H1 (cell line): ENCODE data around the gene CASTOR1. TPM values are rescaled to one million over a fixed set of nuclear protein-coding genes. Genes with fewer than 3 reads are reported as not detected.

Experiments used
- CTCF ChIA-PET: fragments of 300-600 bp; sonication (Branson Sonifier 250); formaldehyde crosslinking; loops from one replicate; lab custom pipeline; 2021; ENCODE audit not compliant: partially characterized antibody; lab: Charles Lee
- POLR2A ChIA-PET: fragments of 300-600 bp; sonication (Branson Sonifier 250); formaldehyde crosslinking; loops from one replicate; lab custom pipeline; 2021; ENCODE audit warnings: inconsistent platforms; ENCODE audit not compliant: partially characterized antibody; lab: Charles Lee
- DNase-seq, 2 experiments: peaks; one replicate each; pipeline versions ENCODE4 v3.0.0 to v3.0.0-alpha.2; 2010 to 2022; ENCODE audit warnings: low spot score in 2 of 2, low read depth in 1 of 2, mixed read lengths in 1 of 2
- FAIRE-seq: peaks from 2 replicates; lab custom pipeline; 2011; peaks lifted over from hg19 to GRCh38; lab: Jason Lieb, UNC
- H2AFZ ChIP-seq: 2 replicates; pipeline ENCODE4 v1.8.1; 2012; ENCODE audit warnings: low read length, inconsistent platforms
- H2AK5ac ChIP-seq: 2 replicates; pipeline ENCODE4 v1.6.1; 2013; ENCODE audit warnings: low read depth, low read length
- H2BK120ac ChIP-seq: replicated peaks from 2 replicates; pipeline ENCODE3; 2013; ENCODE audit warnings: low read depth, low read length, inconsistent platforms
- H2BK12ac ChIP-seq: 2 replicates; pipeline ENCODE4 v1.6.1; 2013; ENCODE audit warnings: low read depth, low read length
- H2BK15ac ChIP-seq: 2 replicates; pipeline ENCODE4 v1.6.1; 2013; ENCODE audit warnings: low read length
- H2BK20ac ChIP-seq: 2 replicates; pipeline ENCODE4 v1.6.1; 2013; ENCODE audit warnings: low read length
- H2BK5ac ChIP-seq: 2 replicates; pipeline ENCODE4 v1.6.1; 2013; ENCODE audit warnings: low read depth, low read length
- H3K14ac ChIP-seq: 2 replicates; pipeline ENCODE4 v1.6.1; 2013; ENCODE audit warnings: inconsistent platforms; ENCODE audit not compliant: insufficient read length
- H3K18ac ChIP-seq: 2 replicates; pipeline ENCODE4 v1.6.1; 2013; ENCODE audit warnings: low read length; ENCODE audit errors: extremely low read depth
- H3K23ac ChIP-seq: 2 replicates; pipeline ENCODE4 v1.6.1; 2013; ENCODE audit warnings: inconsistent platforms; ENCODE audit not compliant: insufficient read length
- H3K23me2 ChIP-seq: 2 replicates; pipeline ENCODE4 v1.6.1; 2013; ENCODE audit warnings: low read depth, low read length
- H3K27ac ChIP-seq: 2 replicates; pipeline ENCODE4 v1.6.1; 2011; ENCODE audit warnings: low read depth, low read length, inconsistent platforms
- H3K27me3 ChIP-seq, 4 experiments: replicated peaks in 1 of 4; 1 replicate in 1 of 4; 2 replicates in 3 of 4; pipeline versions ENCODE4 v1.6.1 to v1.8.1; 2011 to 2013; ENCODE audit warnings: low read length in 3 of 4, mild to moderate bottlenecking in 3 of 4, inconsistent platforms in 2 of 4, mixed read lengths in 2 of 4, moderate library complexity in 1 of 4; ENCODE audit not compliant: control insufficient read depth in 3 of 4, insufficient read depth in 3 of 4; ENCODE audit errors: extremely low read depth in 1 of 4
- H3K36me3 ChIP-seq, 4 experiments: 2 replicates each; pipeline versions ENCODE4 v1.6.1 to v1.8.1; 2011 to 2013; ENCODE audit warnings: mild to moderate bottlenecking in 4 of 4, low read length in 3 of 4, moderate library complexity in 2 of 4, control low read depth in 1 of 4, inconsistent platforms in 1 of 4; ENCODE audit not compliant: insufficient read depth in 4 of 4, control insufficient read depth in 2 of 4
- H3K4ac ChIP-seq: replicated peaks from 2 replicates; pipeline ENCODE3; 2013; ENCODE audit warnings: low read length, low read depth, mixed read lengths, inconsistent platforms; ENCODE audit not compliant: insufficient read length
- H3K4me1 ChIP-seq, 4 experiments: replicated peaks in 1 of 4; 1 replicate in 1 of 4; 2 replicates in 3 of 4; pipeline versions ENCODE4 v1.6.1 to v1.8.1; 2011 to 2013; ENCODE audit warnings: low read length in 3 of 4, inconsistent platforms in 2 of 4, mixed read lengths in 1 of 4; ENCODE audit not compliant: insufficient read depth in 4 of 4, control insufficient read depth in 3 of 4
- H3K4me2 ChIP-seq, 2 experiments: 2 replicates each; pipeline versions ENCODE4 v1.6.1 to v1.8.1; 2011 to 2013; ENCODE audit warnings: low read depth in 2 of 2, low read length in 2 of 2, control low read depth in 1 of 2, inconsistent platforms in 1 of 2, mild to moderate bottlenecking in 1 of 2; ENCODE audit not compliant: insufficient read depth in 1 of 2
- H3K4me3 ChIP-seq, 4 experiments: fragments of 200-600, 300-600 bp in 1 of 4; sonication (generic), shearing (Covaris generic), sonication (Bioruptor Twin) in 1 of 4; 2 replicates each; pipeline versions ENCODE4 v1.5.1 to v1.8.1; 2011 to 2016; ENCODE audit warnings: low read length in 4 of 4, low read depth in 3 of 4, control low read depth in 2 of 4, inconsistent platforms in 2 of 4, mild to moderate bottlenecking in 2 of 4, mixed read lengths in 1 of 4, moderate library complexity in 1 of 4; ENCODE audit not compliant: insufficient read depth in 2 of 4; ENCODE audit errors: extremely low read depth in 1 of 4
- H3K56ac ChIP-seq: replicated peaks from 2 replicates; pipeline ENCODE3; 2013; ENCODE audit warnings: low read depth, mild to moderate bottlenecking, mixed read lengths, low read length, inconsistent platforms; ENCODE audit not compliant: insufficient read length
- H3K79me1 ChIP-seq: 2 replicates; pipeline ENCODE4 v1.6.1; 2013; ENCODE audit warnings: low read depth, low read length, control low read depth
- H3K79me2 ChIP-seq, 2 experiments: 2 replicates each; pipeline versions ENCODE4 v1.6.1 to v1.8.1; 2012 to 2013; ENCODE audit warnings: low read length in 2 of 2, mild to moderate bottlenecking in 2 of 2, inconsistent platforms in 1 of 2; ENCODE audit not compliant: insufficient read depth in 2 of 2, control insufficient read depth in 1 of 2
- H3K9ac ChIP-seq, 4 experiments: replicated peaks in 1 of 4; 1 replicate in 1 of 4; 2 replicates in 3 of 4; pipeline versions ENCODE4 v1.6.1 to v1.8.1; 2011 to 2013; ENCODE audit warnings: low read depth in 3 of 4, low read length in 3 of 4, control low read depth in 2 of 4, mild to moderate bottlenecking in 2 of 4, moderate library complexity in 2 of 4, inconsistent platforms in 1 of 4; ENCODE audit errors: extremely low read depth in 1 of 4
- H3K9me3 ChIP-seq, 2 experiments: 2 replicates each; pipeline versions ENCODE4 v1.6.1 to v1.8.1; 2012 to 2013; ENCODE audit warnings: mild to moderate bottlenecking in 2 of 2, moderate library complexity in 2 of 2, control low read depth in 1 of 2, inconsistent platforms in 1 of 2, low read depth in 1 of 2, low read length in 1 of 2, mixed read lengths in 1 of 2; ENCODE audit not compliant: insufficient read depth in 2 of 2
- H4K20me1 ChIP-seq, 2 experiments: replicated peaks in 1 of 2; 2 replicates each; pipeline versions ENCODE3 to v1.8.1; 2011 to 2013; ENCODE audit warnings: inconsistent platforms in 2 of 2, low read length in 2 of 2, mild to moderate bottlenecking in 1 of 2; ENCODE audit not compliant: insufficient read depth in 2 of 2, control insufficient read depth in 1 of 2
- H4K5ac ChIP-seq: 2 replicates; pipeline ENCODE4 v1.6.1; 2013; ENCODE audit warnings: low read length, low read depth, mixed read lengths, inconsistent platforms; ENCODE audit not compliant: insufficient read length
- H4K8ac ChIP-seq: 2 replicates; pipeline ENCODE4 v1.8.0; 2013; ENCODE audit warnings: mild to moderate bottlenecking, moderate library complexity, low read length, inconsistent platforms; ENCODE audit not compliant: insufficient read depth; ENCODE audit errors: extremely low read depth
- H4K91ac ChIP-seq: replicated peaks from 2 replicates; pipeline ENCODE3; 2013; ENCODE audit warnings: low read length, mixed read lengths, inconsistent platforms; ENCODE audit not compliant: insufficient read length
- BACH1 ChIP-seq: IDR thresholded peaks from 2 replicates; pipeline ENCODE4 v1.6.1; 2012; ENCODE audit warnings: low read length, improper control_type of control experiment
- BRCA1 ChIP-seq: IDR thresholded peaks from 2 replicates; pipeline ENCODE4 v1.6.1; 2012; ENCODE audit warnings: low read depth, low read length, improper control_type of control experiment
- EP300 ChIP-seq, 2 experiments: IDR thresholded peaks; 1 replicate in 1 of 2; 2 replicates in 1 of 2; pipeline ENCODE4 v1.6.1; 2011 to 2012; ENCODE audit warnings: low read depth in 2 of 2, low read length in 2 of 2, mild to moderate bottlenecking in 2 of 2, borderline replicate concordance in 1 of 2, inconsistent platforms in 1 of 2, moderate library complexity in 1 of 2
- GTF2F1 ChIP-seq: IDR thresholded peaks from 2 replicates; pipeline ENCODE4 v1.6.1; 2012; ENCODE audit warnings: low read depth, low read length, improper control_type of control experiment, borderline replicate concordance
- MAFK ChIP-seq: IDR thresholded peaks from 2 replicates; pipeline ENCODE4 v1.6.1; 2012; ENCODE audit warnings: low read depth, mild to moderate bottlenecking, improper control_type of control experiment, low read length
- RAD21 ChIP-seq, 2 experiments: IDR thresholded peaks in 1 of 2; conservative IDR thresholded peaks in 1 of 2; 2 replicates each; pipeline ENCODE4 v1.6.1; 2011; ENCODE audit warnings: low read depth in 2 of 2, low read length in 2 of 2, improper control_type of control experiment in 1 of 2, inconsistent platforms in 1 of 2, mild to moderate bottlenecking in 1 of 2, moderate library complexity in 1 of 2
- SIX5 ChIP-seq: IDR thresholded peaks from 2 replicates; pipeline ENCODE4 v1.6.1; 2011; ENCODE audit warnings: mild to moderate bottlenecking, low read depth, low read length
- SP1 ChIP-seq: IDR thresholded peaks from 2 replicates; pipeline ENCODE4 v1.6.1; 2011; ENCODE audit warnings: low read depth, low read length
- SP2 ChIP-seq: IDR thresholded peaks from 2 replicates; pipeline ENCODE4 v1.6.1; 2012; ENCODE audit warnings: mild to moderate bottlenecking, low read length, inconsistent platforms
- SRF ChIP-seq: IDR thresholded peaks from 2 replicates; pipeline ENCODE4 v1.6.1; 2011; ENCODE audit warnings: mild to moderate bottlenecking, low read depth, low read length, moderate library complexity
- TBP ChIP-seq: IDR thresholded peaks from 2 replicates; pipeline ENCODE4 v1.6.1; 2011; ENCODE audit warnings: low read depth, low read length, improper control_type of control experiment
- TCF12 ChIP-seq: IDR thresholded peaks from 2 replicates; pipeline ENCODE4 v1.6.1; 2011; ENCODE audit warnings: low read depth, mild to moderate bottlenecking, low read length
- TEAD4 ChIP-seq: IDR thresholded peaks from 2 replicates; pipeline ENCODE4 v1.6.1; 2012; ENCODE audit warnings: low read depth, low read length, inconsistent platforms, mixed read lengths
- YY1 ChIP-seq: IDR thresholded peaks from 2 replicates; pipeline ENCODE4 v1.6.1; 2011; ENCODE audit warnings: low read depth, mild to moderate bottlenecking, low read length
- WGBS, 2 experiments: shearing (Covaris generic) in 1 of 2; methylation state at CpG; one replicate each; pipeline versions ENCODE4 v1.1.6 to v1.1.7; 2013 to 2015; ENCODE audit warnings: low lambda C conversion rate in 2 of 2, mixed read lengths in 2 of 2, inconsistent platforms in 1 of 2, low coverage in 1 of 2, missing lambda C conversion rate in 1 of 2; ENCODE audit not compliant: insufficient replicate concordance in 2 of 2, insufficient coverage in 1 of 2, insufficient read length in 1 of 2; ENCODE audit errors: extremely low coverage in 1 of 2, missing lambda C conversion rate in 1 of 2; 5-methylcytosine and 5-hydroxymethylcytosine counted together
- polyA plus RNA-seq, 7 experiments: library from polyadenylated mRNA; depleted of rRNA in 3 of 7; stranded (reverse) in 5 of 7; unstranded in 2 of 7; fragments of >200 nt in 5 of 7; fragments of 200-250 nt in 2 of 7; gene quantifications; 1 replicate in 5 of 7; 2 replicates in 1 of 7; 4 replicates in 1 of 7; pipeline versions ENCODE4 v1.2.1 to v1.2.3, GENCODE V29; 2011 to 2013; ENCODE audit warnings: missing spikeins in 2 of 7, mixed read lengths in 2 of 7
- total RNA-seq: library from RNA; stranded (reverse); fragmentation: NEBNext Ultra II Directional; extraction: Animal tissue kit (Norgen Biotek cat#: 25700); gene quantifications from 2 replicates; pipeline ENCODE4 v1.2.1, GENCODE V29; 2021
- TF ChIP-seq, protein P1 (sequence below): IDR thresholded peaks from 2 replicates; pipeline ENCODE4 v1.6.1; 2011; ENCODE audit warnings: low read depth, mild to moderate bottlenecking, low read length; ENCODE audit not compliant: insufficient read depth

The CASTOR1 gene
- total and polyA plus RNA-seq, 2 of the 8 experiments (the other 6 are each of a cell fraction or from before 2014, with no cell fraction given), result 10.3 to 36.0 TPM

DNA sequence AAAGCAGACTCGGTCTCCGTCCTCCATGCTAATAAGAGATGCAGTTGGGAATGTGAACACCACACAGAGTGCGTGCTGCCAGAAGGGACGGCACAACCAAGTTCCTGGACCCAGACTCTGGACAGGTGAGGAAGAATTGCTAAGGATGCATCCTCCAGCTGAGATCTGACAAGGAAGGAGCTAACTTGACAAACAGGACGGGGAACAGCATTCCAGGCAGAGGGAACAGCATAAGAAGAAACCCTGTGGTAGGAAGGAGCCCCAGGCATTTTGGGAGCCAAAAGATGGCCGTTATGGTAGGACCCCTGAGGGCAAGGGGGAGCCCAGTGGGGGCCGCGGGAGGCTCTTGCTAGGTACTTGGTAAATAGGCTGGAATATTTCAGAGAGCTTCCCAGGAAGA, 28.6 kb downstream of the CASTOR1 start:
- Histone ChIP-seq H2BK15ac (no peak overlapping the region), H2BK5ac (no peak overlapping the region), H3K4ac (no peak overlapping the region), H3K23ac (no peak overlapping the region), H3K27me3 (peaks cover 0 to 2% (median 0%) of the 10 kb centered on the region in 4 experiments; a peak in 2 of 7 replicates), H3K9ac (no peak overlapping the region), H3K18ac (no peak overlapping the region), H4K20me1 (no peaks in the 10 kb centered on the region), H4K5ac (no peak overlapping the region), H3K4me1 (peaks cover 3 to 17% (median 9%) of the 10 kb centered on the region in 4 experiments), H3K36me3 (no peaks in the 10 kb centered on the region), H3K4me3 (no peak overlapping the region), H3K9me3 (no peaks in the 10 kb centered on the region), H2AK5ac (no peak overlapping the region), H2BK20ac (no peak overlapping the region), H2BK12ac (no peak overlapping the region; the same call in 1 of the 2 replicates), H3K27ac (no peak overlapping the region), H2BK120ac (no peak overlapping the region), H4K8ac (no peak overlapping the region), H4K91ac (no peak overlapping the region), H3K56ac (no peak overlapping the region), H3K79me2 (no peaks in the 10 kb centered on the region), H3K79me1 (no peaks in the 10 kb centered on the region), H3K23me2 (no peaks in the 10 kb centered on the region), H3K14ac (no peak overlapping the region), H2AFZ (no peak overlapping the region), H3K4me2 (no peak overlapping the region)
- 92% methylated on average over 8 of the region's 8 CpGs; no CpG with 5 or more reads in 1 of the 2 experiments for WGBS, 2 experiments
- DNase-seq (no peak), FAIRE-seq (no peak)
- ChIA-PET POLR2A (interaction anchor here (0.8 to 1.6 kb wide), 3 partner anchors 11 to 20 kb away, joined by 3 to 4 read pairs (median 4); no protein-coding TSS in a partner anchor), CTCF (interaction anchor here (1.0 to 3.5 kb wide), 7 partner anchors 16 to 153 kb away, joined by 3 to 17 read pairs (median 4); no protein-coding TSS in a partner anchor)
- TF ChIP-seq TCF12, result no peak
- no peak for TF ChIP-seq TEAD4
- TF ChIP-seq EP300 (IDR thresholded peaks at IDR 0.05; ENCODE audit: borderline replicate concordance in 1 of 2, low read depth in 2 of 2, low read length in 2 of 2), result no peak
- no peak for TF ChIP-seq SRF
- no peak for TF ChIP-seq BRCA1
- no peak for TF ChIP-seq SP1
- no peak for TF ChIP-seq RAD21 (IDR thresholded peaks at IDR 0.05 in 1 of 2, conservative IDR thresholded peaks at IDR 0.05 in 1 of 2; ENCODE audit: low read depth in 2 of 2, low read length in 2 of 2)
- TF ChIP-seq TBP, result no peak
- no peak for TF ChIP-seq SIX5
- no peak for TF ChIP-seq SP2
- no peak for TF ChIP-seq MAFK
- TF ChIP-seq GTF2F1, result no peak
- no peak for TF ChIP-seq YY1
- no peak for TF ChIP-seq BACH1
- TF ChIP-seq, protein P1, sequence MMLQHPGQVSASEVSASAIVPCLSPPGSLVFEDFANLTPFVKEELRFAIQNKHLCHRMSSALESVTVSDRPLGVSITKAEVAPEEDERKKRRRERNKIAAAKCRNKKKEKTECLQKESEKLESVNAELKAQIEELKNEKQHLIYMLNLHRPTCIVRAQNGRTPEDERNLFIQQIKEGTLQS, result no peak
